HUDEP-2 (cell line): ENCODE measurements around the gene TSC22D2.

Experiments used
- DNase-seq, 76 experiments: peaks; one replicate each; lab custom pipeline; 2025; ENCODE audit not compliant: unreplicated experiment in 76 of 76; lab: John Stamatoyannopoulos, UW

TSC22D2 gene

GRCh38 chr3:150384296-150385212, 23.5 kb upstream of the TSC22D2 start:
- DNase-seq: peak in 41 of 76 experiments; percentile 1 to 57 (median 16)

DNA sequence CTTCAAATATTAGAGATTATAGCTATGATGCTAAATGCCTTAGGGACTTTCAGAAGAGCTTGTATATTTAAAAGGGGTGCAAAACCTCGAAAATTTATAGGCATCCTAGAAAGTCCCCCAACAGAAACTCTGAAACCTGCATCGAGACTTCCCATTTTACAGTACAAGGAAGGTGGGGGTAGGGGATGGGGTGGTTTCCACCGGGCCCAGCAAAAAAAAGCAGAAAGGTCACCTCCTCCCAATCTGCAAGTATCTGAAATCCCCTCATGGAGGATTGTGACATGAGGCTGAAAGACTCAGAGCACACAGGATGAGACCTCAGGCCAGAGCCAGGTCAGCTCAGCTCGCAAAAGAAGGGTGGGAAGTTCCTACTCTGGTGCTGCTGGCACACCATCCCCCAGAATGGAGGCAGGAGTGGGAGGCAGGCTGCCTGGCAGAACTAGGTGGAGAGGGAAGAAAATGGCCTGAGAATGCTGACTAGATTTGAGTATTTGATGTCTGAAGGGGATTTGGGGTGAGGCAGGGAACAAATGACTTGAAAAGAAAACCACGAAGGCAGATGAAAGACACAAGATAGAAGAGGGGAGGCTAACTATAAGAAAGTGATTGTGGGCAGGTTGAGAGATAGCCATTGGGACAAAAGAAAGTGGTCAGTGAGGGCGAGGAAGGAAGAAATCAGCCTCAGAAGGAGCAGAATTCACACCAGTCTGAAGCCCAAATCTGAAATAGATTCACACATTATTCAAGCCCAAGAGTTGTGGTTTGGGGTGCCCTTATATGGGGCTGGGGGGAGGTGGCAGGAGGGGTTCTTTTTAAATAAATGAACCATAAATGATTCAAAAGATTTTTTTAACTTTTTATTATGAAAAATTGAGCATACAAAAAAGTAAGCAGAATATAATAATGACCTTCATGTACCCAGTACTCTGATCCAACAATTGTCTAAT, 22.5 kb upstream of the TSC22D2 start:
- peak in 2 of 76 experiments; percentile 2 to 9 for DNase-seq

GRCh38 chr3:150388498-150389418, 19.3 kb upstream of the TSC22D2 start:
- no peak for DNase-seq

GRCh38 chr3:150390087-150390486, 18.0 kb upstream of the TSC22D2 start:
- DNase-seq: no peak

DNA sequence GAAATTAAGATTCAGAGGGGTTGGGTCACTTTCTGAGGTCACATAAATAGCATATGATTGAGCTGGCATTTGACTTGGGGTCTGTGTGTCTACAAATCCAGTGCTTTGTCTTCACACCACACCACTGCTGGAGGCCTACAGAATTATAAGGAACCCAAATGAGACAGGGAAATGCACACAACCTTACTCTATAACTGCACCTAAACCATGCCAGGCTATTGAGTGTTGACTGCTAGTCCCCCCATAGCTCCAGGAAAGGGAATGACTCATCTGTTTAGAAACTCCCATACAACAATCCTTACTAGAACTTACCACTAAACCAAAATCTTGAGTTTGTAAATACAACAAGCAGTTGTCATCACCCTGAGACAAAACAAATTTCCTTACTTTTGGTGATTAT, 16.9 kb upstream of the TSC22D2 start:
- DNase-seq: no peak

DNA sequence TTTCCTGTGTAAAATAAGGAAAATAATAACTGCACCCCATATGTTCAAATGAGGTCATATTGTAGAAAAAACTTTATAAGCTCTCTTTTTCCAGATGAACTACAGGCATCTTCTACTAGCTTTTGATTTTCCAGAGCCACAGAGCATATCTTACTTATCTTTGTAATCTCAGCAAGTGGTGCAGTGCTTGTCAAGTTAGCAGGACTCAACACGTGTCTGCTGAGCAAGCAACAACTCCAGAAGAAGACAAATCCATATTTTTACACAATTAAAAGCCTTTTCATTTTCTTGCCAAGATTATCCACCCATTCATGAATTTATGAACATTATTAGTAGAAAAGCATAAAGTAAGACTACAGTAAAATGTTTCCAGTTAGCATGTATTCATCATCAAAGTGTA, 14.4 kb upstream of the TSC22D2 start:
- no peak for DNase-seq

- no peak for DNase-seq
Observed at GRCh38 chr3:150394606-150395005, 13.5 kb upstream of the TSC22D2 start.

GRCh38 chr3:150396491-150396890, 11.6 kb upstream of the TSC22D2 start:
- DNase-seq: no peak

DNA sequence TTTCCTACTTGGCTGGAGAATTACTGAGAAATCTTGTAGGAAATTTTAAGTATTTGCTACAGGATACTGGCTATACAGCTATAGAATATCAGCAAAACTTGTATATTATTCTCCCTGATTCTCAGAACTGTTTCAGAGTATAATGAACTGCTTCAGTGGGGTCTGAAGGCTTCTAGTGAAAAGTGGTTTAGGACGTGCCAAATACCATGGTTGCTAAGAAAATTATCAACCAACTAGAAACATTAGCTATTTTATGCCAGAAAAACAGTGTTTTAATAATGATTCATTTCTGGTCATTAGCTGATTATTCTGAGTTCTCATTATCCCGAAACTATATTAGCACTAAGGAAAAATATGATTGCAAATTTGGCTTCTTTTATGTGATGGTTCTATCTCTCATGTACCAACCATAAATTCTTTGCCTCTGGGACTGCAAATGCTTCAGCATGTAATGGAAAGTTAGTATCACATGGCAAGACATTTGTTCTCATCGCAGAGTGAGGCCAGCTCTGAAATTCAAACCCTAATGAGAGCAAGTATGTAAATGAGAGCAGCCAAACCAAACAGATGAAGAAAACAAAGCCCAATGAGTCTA, 11.0 kb upstream of the TSC22D2 start:
- no peak for DNase-seq

- no peak for DNase-seq
Observed at GRCh38 chr3:150399060-150399459, 9.0 kb upstream of the TSC22D2 start.

- no peak for DNase-seq
Observed at GRCh38 chr3:150401285-150401684, 6.8 kb upstream of the TSC22D2 start.

DNA sequence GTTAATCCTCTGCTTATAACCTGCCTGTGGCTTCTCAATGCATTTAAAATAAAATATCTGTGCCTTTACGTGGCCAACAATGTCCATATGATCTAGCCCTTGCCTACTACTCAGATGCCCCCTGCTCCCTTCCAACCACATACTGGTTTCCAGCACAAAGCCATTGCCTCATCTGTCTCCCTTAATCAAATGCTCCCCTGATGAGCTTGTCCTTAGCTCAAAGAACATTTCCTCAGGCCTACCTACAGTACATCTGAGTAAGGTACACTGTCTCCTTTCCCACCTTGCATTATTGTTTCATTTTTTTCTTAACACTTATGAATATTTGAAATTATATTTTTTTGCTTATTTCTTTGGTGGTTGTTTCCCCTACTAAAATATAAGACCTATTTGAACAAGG, 5.9 kb upstream of the TSC22D2 start:
- no peak for DNase-seq

GRCh38 chr3:150404023-150404422, 4.1 kb upstream of the TSC22D2 start:
- no peak for DNase-seq

- DNase-seq: peak in 19 of 76 experiments; percentile 4 to 72 (median 39)
Observed at GRCh38 chr3:150407051-150407807, 869 bp upstream of the TSC22D2 start.

GRCh38 chr3:150407808-150408220, 284 bp upstream of the TSC22D2 start:
- DNase-seq: peak in 16 of 76 experiments; percentile 22 to 69 (median 52)

- DNase-seq: peak in 3 of 76 experiments; percentile 19 to 42 (median 29)
Observed at GRCh38 chr3:150409125-150409511, 1.0 kb downstream of the TSC22D2 start.

- DNase-seq: peak in 71 of 76 experiments; percentile 3 to 73 (median 55)
Observed at GRCh38 chr3:150409512-150410310, 1.6 kb downstream of the TSC22D2 start.
